GM12873 (cell line): ENCODE measurements around the gene ERGIC1.

Experiments
- TF ChIP-seq, protein P1 (sequence below): IDR thresholded peaks from 2 replicates; pipeline ENCODE4 v1.5.1; 2012; ENCODE audit warnings: low read depth, mild to moderate bottlenecking, moderate library complexity, low read length, control low read depth; ENCODE audit not compliant: insufficient read depth; ENCODE audit errors: missing control alignments

Gene ERGIC1

DNA sequence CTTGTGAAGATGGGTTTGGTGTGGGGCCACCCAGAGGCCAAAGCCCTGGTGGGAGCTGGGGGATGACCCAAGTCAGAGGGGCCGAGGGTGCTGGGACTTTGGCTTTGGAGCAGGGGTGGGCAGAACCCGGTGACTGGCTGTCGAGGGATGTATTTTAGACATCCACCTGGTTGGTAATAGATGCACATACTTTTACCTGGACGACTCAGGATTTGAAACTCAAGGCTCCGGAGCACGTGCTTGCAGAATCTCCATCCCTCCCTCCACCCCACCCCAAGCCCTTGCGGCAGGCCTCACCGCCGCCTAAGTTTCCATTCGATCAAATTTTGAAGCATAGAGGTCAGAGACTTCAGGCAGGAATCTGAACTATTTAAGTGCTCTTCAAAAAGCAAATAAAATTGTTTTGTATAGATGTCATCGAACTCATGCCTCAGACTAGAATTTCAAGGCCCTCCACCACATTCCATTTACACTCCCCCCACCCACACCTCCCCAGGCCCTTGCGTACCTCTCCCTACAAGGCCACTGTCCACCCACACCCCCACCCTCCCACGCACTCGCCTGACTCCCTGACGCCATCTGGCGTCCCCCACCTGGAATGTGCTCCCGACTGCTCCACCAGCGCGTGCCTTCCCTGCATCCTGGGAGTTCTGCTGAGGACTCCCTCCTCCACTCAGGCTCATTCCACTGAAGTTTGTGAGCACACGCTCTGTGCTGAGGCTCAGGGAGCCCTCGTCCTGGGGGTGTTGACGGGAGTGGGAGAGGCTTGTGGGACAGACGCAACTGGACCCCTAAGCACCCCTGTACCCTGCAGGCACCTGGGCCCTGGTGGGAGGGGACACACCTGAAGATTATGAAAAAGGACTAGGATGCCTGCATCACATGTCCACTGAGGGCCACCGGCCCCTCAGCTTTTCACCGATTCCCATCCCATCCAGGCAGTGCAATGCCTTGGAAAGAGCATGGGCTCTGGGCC, 68.7 kb downstream of the ERGIC1 start:
- TF ChIP-seq, protein P1, sequence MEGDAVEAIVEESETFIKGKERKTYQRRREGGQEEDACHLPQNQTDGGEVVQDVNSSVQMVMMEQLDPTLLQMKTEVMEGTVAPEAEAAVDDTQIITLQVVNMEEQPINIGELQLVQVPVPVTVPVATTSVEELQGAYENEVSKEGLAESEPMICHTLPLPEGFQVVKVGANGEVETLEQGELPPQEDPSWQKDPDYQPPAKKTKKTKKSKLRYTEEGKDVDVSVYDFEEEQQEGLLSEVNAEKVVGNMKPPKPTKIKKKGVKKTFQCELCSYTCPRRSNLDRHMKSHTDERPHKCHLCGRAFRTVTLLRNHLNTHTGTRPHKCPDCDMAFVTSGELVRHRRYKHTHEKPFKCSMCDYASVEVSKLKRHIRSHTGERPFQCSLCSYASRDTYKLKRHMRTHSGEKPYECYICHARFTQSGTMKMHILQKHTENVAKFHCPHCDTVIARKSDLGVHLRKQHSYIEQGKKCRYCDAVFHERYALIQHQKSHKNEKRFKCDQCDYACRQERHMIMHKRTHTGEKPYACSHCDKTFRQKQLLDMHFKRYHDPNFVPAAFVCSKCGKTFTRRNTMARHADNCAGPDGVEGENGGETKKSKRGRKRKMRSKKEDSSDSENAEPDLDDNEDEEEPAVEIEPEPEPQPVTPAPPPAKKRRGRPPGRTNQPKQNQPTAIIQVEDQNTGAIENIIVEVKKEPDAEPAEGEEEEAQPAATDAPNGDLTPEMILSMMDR: peak; percentile 4

DNA sequence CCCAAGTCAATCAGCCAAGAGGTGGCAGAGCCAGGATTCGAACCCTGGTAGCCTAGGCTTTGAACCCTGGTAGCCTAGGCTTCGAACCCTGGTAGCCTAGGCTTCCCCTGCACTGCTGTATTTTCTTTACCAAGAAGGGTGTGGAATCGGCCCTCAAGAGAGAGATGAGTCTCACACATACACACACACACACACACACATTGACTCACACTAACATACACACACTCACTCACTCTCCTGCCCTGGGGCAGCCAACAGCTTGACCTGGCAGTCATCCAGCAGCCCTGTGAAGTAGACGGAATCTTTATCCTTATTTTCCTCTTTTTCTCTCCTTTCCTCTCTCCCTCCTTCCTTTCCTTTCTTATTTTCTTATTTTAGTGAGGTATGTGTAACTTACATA, 69.7 kb downstream of the ERGIC1 start:
- TF ChIP-seq, protein P1: no peak

DNA sequence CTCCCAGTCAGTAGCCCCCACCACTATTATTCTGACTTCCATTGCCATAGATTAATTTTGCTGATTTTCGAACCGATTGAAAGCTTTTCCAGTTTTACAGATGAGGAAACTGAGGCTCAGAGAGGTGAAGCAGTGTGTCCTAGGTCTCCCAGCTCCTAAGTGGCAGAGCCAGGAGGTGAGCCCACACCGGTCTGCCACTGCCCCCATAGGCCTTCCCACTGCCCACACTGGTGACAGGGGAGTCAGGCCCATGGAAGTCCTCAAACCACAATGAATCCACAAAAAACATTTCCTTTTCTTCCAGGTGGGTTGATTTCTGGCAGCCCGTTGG, 70.2 kb downstream of the ERGIC1 start:
- TF ChIP-seq, protein P1: no peak

DNA sequence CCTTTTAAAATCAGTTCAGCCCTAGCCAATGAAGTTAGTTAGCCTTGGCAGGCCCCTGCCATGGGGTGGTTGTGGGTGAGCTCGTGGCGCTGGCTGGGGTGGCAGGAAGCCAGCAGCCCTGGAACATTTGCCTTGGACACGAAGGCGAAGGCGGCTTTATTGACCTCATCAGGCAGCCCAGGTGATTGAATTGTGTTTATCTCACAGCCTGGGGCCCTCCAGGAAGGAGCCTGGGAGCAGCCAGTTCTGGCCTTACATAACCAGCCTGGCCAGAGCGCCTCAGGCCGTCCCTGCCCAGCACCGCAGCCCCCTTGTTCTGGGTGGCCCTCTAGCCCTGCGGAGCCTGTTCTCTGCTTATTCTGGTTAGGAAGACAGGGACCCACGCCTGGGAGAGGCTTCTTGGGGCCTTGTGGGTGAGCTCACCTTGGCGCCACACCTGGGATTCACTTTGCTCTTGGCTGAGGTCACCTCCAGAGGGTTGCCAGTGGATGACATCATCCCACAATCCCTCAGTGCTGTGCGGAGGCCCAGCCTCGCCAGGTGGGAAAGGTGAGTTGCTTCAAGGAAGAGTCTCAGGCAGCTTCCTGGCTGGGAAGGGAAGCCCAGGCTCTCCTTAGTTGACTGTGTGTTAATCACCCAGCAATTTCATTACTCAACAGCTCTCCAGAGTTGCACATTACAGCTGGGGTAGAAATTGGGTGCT, 70.7 kb downstream of the ERGIC1 start:
- TF ChIP-seq, protein P1: no peak

DNA sequence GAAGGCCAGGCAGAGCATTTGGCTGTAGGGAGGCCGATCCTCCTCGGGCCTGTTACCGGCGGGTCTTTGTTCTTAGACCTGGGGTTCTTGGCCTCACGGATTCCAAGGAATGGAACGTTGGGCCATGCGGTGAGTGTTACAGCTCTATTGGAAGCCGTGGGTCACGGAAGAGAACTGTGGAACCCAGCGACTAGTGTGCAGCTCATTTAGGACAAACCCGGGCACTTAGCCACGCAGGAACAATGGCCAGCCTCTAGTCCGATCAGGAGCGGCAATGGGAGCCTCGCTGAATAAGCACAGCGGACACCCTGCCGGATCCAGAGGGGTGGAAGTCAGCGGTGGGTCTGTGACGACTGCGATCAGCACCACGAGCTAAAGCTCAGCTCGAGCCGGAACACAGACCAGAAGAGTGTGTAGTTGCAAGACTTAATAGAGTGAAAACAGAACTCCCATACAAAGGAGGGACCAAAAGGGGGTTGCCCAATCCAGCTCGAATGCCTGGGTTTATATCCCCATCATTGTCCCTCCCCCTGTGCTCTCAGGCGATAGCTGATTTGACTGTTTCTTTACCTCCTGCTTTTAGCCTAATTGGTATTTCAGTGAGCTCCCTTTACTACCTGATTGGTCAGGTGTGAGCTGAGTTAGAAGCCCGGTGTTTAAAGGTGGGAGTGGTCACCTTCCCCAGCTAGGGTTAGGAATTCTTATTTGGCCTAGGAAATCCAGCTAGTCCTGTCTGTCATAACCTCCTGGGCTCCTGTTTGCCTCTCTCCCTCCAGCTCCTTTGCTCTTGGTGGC, 71.5 kb downstream of the ERGIC1 start:
- TF ChIP-seq, protein P1: no peak

DNA sequence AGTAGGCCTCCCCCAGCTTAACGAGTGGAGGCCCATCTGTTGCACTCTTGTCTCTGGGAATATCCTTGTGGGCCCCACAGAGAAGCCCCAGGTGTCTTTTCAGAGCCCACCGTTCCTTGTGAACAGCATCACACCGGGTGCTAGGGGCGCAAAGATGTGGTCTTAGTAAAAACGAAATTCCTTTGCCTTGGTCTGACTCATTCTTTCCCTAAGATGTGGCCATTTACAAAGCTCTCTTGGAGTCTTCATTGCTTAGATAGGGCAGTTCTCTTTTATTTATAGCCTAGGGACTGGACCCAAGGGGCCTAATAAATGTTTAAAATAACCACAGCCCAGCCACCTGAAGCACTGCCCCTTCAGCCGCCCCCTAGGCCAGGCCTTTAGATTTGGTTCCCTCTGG, 72.4 kb downstream of the ERGIC1 start:
- TF ChIP-seq, protein P1: no peak

DNA sequence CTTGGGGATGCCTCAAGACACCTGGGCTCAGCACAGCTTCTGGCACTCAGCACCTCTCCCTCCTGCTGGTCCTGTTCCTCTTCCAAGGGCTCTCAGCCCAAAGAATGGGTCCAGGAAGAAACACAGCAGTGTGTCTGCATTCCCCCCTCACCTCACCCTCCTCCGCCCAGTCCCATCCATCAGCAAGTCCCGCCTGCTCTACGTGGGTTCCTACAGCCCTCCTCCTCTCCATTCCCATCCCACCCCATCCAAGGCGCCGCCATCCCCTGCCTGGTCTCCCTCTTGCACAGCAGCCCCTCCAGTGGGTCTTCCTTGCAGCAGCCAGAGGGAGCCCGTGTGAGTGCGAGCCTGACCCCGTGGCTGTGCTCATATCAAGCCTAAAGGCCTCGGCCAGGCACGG, 72.8 kb downstream of the ERGIC1 start:
- TF ChIP-seq, protein P1: no peak
